H1 (cell line): ENCODE measurements around the gene CCDC60. TPM values are rescaled to one million over a fixed set of nuclear protein-coding genes. Genes with fewer than 3 reads are reported as not detected.

ENCODE experiments used
- CTCF ChIA-PET: fragments of 300-600 bp; sonication (Branson Sonifier 250); formaldehyde crosslinking; loops from one replicate; lab custom pipeline; 2021; ENCODE audit not compliant: partially characterized antibody; lab: Charles Lee
- POLR2A ChIA-PET: fragments of 300-600 bp; sonication (Branson Sonifier 250); formaldehyde crosslinking; loops from one replicate; lab custom pipeline; 2021; ENCODE audit warnings: inconsistent platforms; ENCODE audit not compliant: partially characterized antibody; lab: Charles Lee
- DNase-seq, 2 experiments: peaks; one replicate each; pipeline versions ENCODE4 v3.0.0 to v3.0.0-alpha.2; 2010 to 2022; ENCODE audit warnings: low spot score in 2 of 2, low read depth in 1 of 2, mixed read lengths in 1 of 2
- FAIRE-seq: peaks from 2 replicates; lab custom pipeline; 2011; peaks lifted over from hg19 to GRCh38; lab: Jason Lieb, UNC
- H2AFZ ChIP-seq: 2 replicates; pipeline ENCODE4 v1.8.1; 2012; ENCODE audit warnings: low read length, inconsistent platforms
- H2AK5ac ChIP-seq: 2 replicates; pipeline ENCODE4 v1.6.1; 2013; ENCODE audit warnings: low read depth, low read length
- H2BK120ac ChIP-seq: replicated peaks from 2 replicates; pipeline ENCODE3; 2013; ENCODE audit warnings: low read depth, low read length, inconsistent platforms
- H2BK12ac ChIP-seq: 2 replicates; pipeline ENCODE4 v1.6.1; 2013; ENCODE audit warnings: low read depth, low read length
- H2BK15ac ChIP-seq: 2 replicates; pipeline ENCODE4 v1.6.1; 2013; ENCODE audit warnings: low read length
- H2BK20ac ChIP-seq: 2 replicates; pipeline ENCODE4 v1.6.1; 2013; ENCODE audit warnings: low read length
- H2BK5ac ChIP-seq: 2 replicates; pipeline ENCODE4 v1.6.1; 2013; ENCODE audit warnings: low read depth, low read length
- H3K14ac ChIP-seq: 2 replicates; pipeline ENCODE4 v1.6.1; 2013; ENCODE audit warnings: inconsistent platforms; ENCODE audit not compliant: insufficient read length
- H3K18ac ChIP-seq: 2 replicates; pipeline ENCODE4 v1.6.1; 2013; ENCODE audit warnings: low read length; ENCODE audit errors: extremely low read depth
- H3K23ac ChIP-seq: 2 replicates; pipeline ENCODE4 v1.6.1; 2013; ENCODE audit warnings: inconsistent platforms; ENCODE audit not compliant: insufficient read length
- H3K23me2 ChIP-seq: 2 replicates; pipeline ENCODE4 v1.6.1; 2013; ENCODE audit warnings: low read depth, low read length
- H3K27ac ChIP-seq: 2 replicates; pipeline ENCODE4 v1.6.1; 2011; ENCODE audit warnings: low read depth, low read length, inconsistent platforms
- H3K27me3 ChIP-seq, 4 experiments: replicated peaks in 1 of 4; 1 replicate in 1 of 4; 2 replicates in 3 of 4; pipeline versions ENCODE4 v1.6.1 to v1.8.1; 2011 to 2013; ENCODE audit warnings: low read length in 3 of 4, mild to moderate bottlenecking in 3 of 4, inconsistent platforms in 2 of 4, mixed read lengths in 2 of 4, moderate library complexity in 1 of 4; ENCODE audit not compliant: control insufficient read depth in 3 of 4, insufficient read depth in 3 of 4; ENCODE audit errors: extremely low read depth in 1 of 4
- H3K36me3 ChIP-seq, 4 experiments: 2 replicates each; pipeline versions ENCODE4 v1.6.1 to v1.8.1; 2011 to 2013; ENCODE audit warnings: mild to moderate bottlenecking in 4 of 4, low read length in 3 of 4, moderate library complexity in 2 of 4, control low read depth in 1 of 4, inconsistent platforms in 1 of 4; ENCODE audit not compliant: insufficient read depth in 4 of 4, control insufficient read depth in 2 of 4
- H3K4ac ChIP-seq: replicated peaks from 2 replicates; pipeline ENCODE3; 2013; ENCODE audit warnings: low read length, low read depth, mixed read lengths, inconsistent platforms; ENCODE audit not compliant: insufficient read length
- H3K4me1 ChIP-seq, 4 experiments: replicated peaks in 1 of 4; 1 replicate in 1 of 4; 2 replicates in 3 of 4; pipeline versions ENCODE4 v1.6.1 to v1.8.1; 2011 to 2013; ENCODE audit warnings: low read length in 3 of 4, inconsistent platforms in 2 of 4, mixed read lengths in 1 of 4; ENCODE audit not compliant: insufficient read depth in 4 of 4, control insufficient read depth in 3 of 4
- H3K4me2 ChIP-seq, 2 experiments: 2 replicates each; pipeline versions ENCODE4 v1.6.1 to v1.8.1; 2011 to 2013; ENCODE audit warnings: low read depth in 2 of 2, low read length in 2 of 2, control low read depth in 1 of 2, inconsistent platforms in 1 of 2, mild to moderate bottlenecking in 1 of 2; ENCODE audit not compliant: insufficient read depth in 1 of 2
- H3K4me3 ChIP-seq, 4 experiments: fragments of 200-600, 300-600 bp in 1 of 4; sonication (generic), shearing (Covaris generic), sonication (Bioruptor Twin) in 1 of 4; 2 replicates each; pipeline versions ENCODE4 v1.5.1 to v1.8.1; 2011 to 2016; ENCODE audit warnings: low read length in 4 of 4, low read depth in 3 of 4, control low read depth in 2 of 4, inconsistent platforms in 2 of 4, mild to moderate bottlenecking in 2 of 4, mixed read lengths in 1 of 4, moderate library complexity in 1 of 4; ENCODE audit not compliant: insufficient read depth in 2 of 4; ENCODE audit errors: extremely low read depth in 1 of 4
- H3K56ac ChIP-seq: replicated peaks from 2 replicates; pipeline ENCODE3; 2013; ENCODE audit warnings: low read depth, mild to moderate bottlenecking, mixed read lengths, low read length, inconsistent platforms; ENCODE audit not compliant: insufficient read length
- H3K79me1 ChIP-seq: 2 replicates; pipeline ENCODE4 v1.6.1; 2013; ENCODE audit warnings: low read depth, low read length, control low read depth
- H3K79me2 ChIP-seq, 2 experiments: 2 replicates each; pipeline versions ENCODE4 v1.6.1 to v1.8.1; 2012 to 2013; ENCODE audit warnings: low read length in 2 of 2, mild to moderate bottlenecking in 2 of 2, inconsistent platforms in 1 of 2; ENCODE audit not compliant: insufficient read depth in 2 of 2, control insufficient read depth in 1 of 2
- H3K9ac ChIP-seq, 4 experiments: replicated peaks in 1 of 4; 1 replicate in 1 of 4; 2 replicates in 3 of 4; pipeline versions ENCODE4 v1.6.1 to v1.8.1; 2011 to 2013; ENCODE audit warnings: low read depth in 3 of 4, low read length in 3 of 4, control low read depth in 2 of 4, mild to moderate bottlenecking in 2 of 4, moderate library complexity in 2 of 4, inconsistent platforms in 1 of 4; ENCODE audit errors: extremely low read depth in 1 of 4
- H3K9me3 ChIP-seq, 2 experiments: 2 replicates each; pipeline versions ENCODE4 v1.6.1 to v1.8.1; 2012 to 2013; ENCODE audit warnings: mild to moderate bottlenecking in 2 of 2, moderate library complexity in 2 of 2, control low read depth in 1 of 2, inconsistent platforms in 1 of 2, low read depth in 1 of 2, low read length in 1 of 2, mixed read lengths in 1 of 2; ENCODE audit not compliant: insufficient read depth in 2 of 2
- H4K20me1 ChIP-seq, 2 experiments: replicated peaks in 1 of 2; 2 replicates each; pipeline versions ENCODE3 to v1.8.1; 2011 to 2013; ENCODE audit warnings: inconsistent platforms in 2 of 2, low read length in 2 of 2, mild to moderate bottlenecking in 1 of 2; ENCODE audit not compliant: insufficient read depth in 2 of 2, control insufficient read depth in 1 of 2
- H4K5ac ChIP-seq: 2 replicates; pipeline ENCODE4 v1.6.1; 2013; ENCODE audit warnings: low read length, low read depth, mixed read lengths, inconsistent platforms; ENCODE audit not compliant: insufficient read length
- H4K8ac ChIP-seq: 2 replicates; pipeline ENCODE4 v1.8.0; 2013; ENCODE audit warnings: mild to moderate bottlenecking, moderate library complexity, low read length, inconsistent platforms; ENCODE audit not compliant: insufficient read depth; ENCODE audit errors: extremely low read depth
- H4K91ac ChIP-seq: replicated peaks from 2 replicates; pipeline ENCODE3; 2013; ENCODE audit warnings: low read length, mixed read lengths, inconsistent platforms; ENCODE audit not compliant: insufficient read length
- ATF2 ChIP-seq: IDR thresholded peaks from 2 replicates; pipeline ENCODE4 v1.6.1; 2012; ENCODE audit warnings: low read length, inconsistent platforms
- CBX5 ChIP-seq: fragments of 300-800, 300-1000 bp; sonication (generic); IDR thresholded peaks from 2 replicates; pipeline ENCODE4 v1.7.1; 2016; ENCODE audit warnings: antibody characterized with exemption, low read length, low read depth
- EGR1 ChIP-seq: IDR thresholded peaks from 2 replicates; pipeline ENCODE4 v1.6.1; 2011; ENCODE audit warnings: low read depth, low read length, borderline replicate concordance
- RFX5 ChIP-seq: IDR thresholded peaks from 2 replicates; pipeline ENCODE4 v1.6.1; 2011; ENCODE audit warnings: low read depth, low read length, improper control_type of control experiment, borderline replicate concordance
- SUZ12 ChIP-seq: fragments of 200-600 bp; sonication (generic); IDR thresholded peaks from 2 replicates; pipeline ENCODE4 v1.6.1; 2012; ENCODE audit warnings: mild to moderate bottlenecking, inconsistent platforms, low read length, moderate library complexity, mixed read lengths
- WGBS, 2 experiments: shearing (Covaris generic) in 1 of 2; methylation state at CpG; one replicate each; pipeline versions ENCODE4 v1.1.6 to v1.1.7; 2013 to 2015; ENCODE audit warnings: low lambda C conversion rate in 2 of 2, mixed read lengths in 2 of 2, inconsistent platforms in 1 of 2, low coverage in 1 of 2, missing lambda C conversion rate in 1 of 2; ENCODE audit not compliant: insufficient replicate concordance in 2 of 2, insufficient coverage in 1 of 2, insufficient read length in 1 of 2; ENCODE audit errors: extremely low coverage in 1 of 2, missing lambda C conversion rate in 1 of 2; 5-methylcytosine and 5-hydroxymethylcytosine counted together
- polyA plus RNA-seq, 7 experiments: library from polyadenylated mRNA; depleted of rRNA in 3 of 7; stranded (reverse) in 5 of 7; unstranded in 2 of 7; fragments of >200 nt in 5 of 7; fragments of 200-250 nt in 2 of 7; gene quantifications; 1 replicate in 5 of 7; 2 replicates in 1 of 7; 4 replicates in 1 of 7; pipeline versions ENCODE4 v1.2.1 to v1.2.3, GENCODE V29; 2011 to 2013; ENCODE audit warnings: missing spikeins in 2 of 7, mixed read lengths in 2 of 7
- total RNA-seq: library from RNA; stranded (reverse); fragmentation: NEBNext Ultra II Directional; extraction: Animal tissue kit (Norgen Biotek cat#: 25700); gene quantifications from 2 replicates; pipeline ENCODE4 v1.2.1, GENCODE V29; 2021
- TF ChIP-seq, protein P1 (sequence below), 3 experiments: IDR thresholded peaks; 1 replicate in 2 of 3; 2 replicates in 1 of 3; pipeline versions ENCODE4 v1.5.1 to v1.6.1; 2011; ENCODE audit warnings: low read length in 3 of 3, mild to moderate bottlenecking in 3 of 3, inconsistent platforms in 2 of 3, low read depth in 1 of 3, moderate library complexity in 1 of 3; ENCODE audit not compliant: insufficient read depth in 1 of 3; ENCODE audit errors: control extremely low read depth in 1 of 3

Gene CCDC60
- total and polyA plus RNA-seq, 2 of the 8 experiments (the other 6 are each of a cell fraction or from before 2014, with no cell fraction given) = 0.05 TPM; not detected in 1

DNA sequence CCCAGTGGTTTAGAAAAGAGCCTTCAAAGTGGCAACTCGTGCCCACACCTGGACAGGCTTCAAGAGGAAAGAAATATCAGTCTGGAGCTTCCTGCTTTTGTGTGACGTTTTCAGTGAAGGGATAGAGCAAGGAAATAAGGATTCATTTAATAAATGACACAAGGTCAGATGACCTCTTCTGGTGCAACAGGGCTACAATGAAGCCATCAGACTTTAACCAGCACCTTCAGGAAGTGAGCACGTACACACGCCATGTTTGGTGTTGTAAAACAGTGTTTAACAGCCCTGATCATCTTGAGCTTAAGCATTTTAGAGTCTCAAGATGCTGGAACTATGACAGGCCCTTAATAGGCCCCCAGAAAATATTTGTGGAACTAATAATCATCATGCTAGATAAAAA lies 59.1 kb downstream of the CCDC60 start:
- Histone ChIP-seq H3K27me3 (no peaks in the 10 kb centered on the region; a peak in 1 of 7 replicates), H3K79me1 (no peaks in the 10 kb centered on the region), H4K20me1 (no peaks in the 10 kb centered on the region), H3K27ac (no peak overlapping the region), H2BK15ac (no peak overlapping the region), H3K18ac (no peak overlapping the region), H3K79me2 (no peaks in the 10 kb centered on the region), H3K23ac (no peak overlapping the region), H2AK5ac (no peak overlapping the region), H3K14ac (no peak overlapping the region), H3K9ac (no peak overlapping the region), H3K4me1 (peaks cover 0 to 14% (median 11%) of the 10 kb centered on the region in 4 experiments; a peak in 6 of 7 replicates), H2BK12ac (no peak overlapping the region), H3K4me3 (no peak overlapping the region), H2AFZ (no peak overlapping the region), H3K4me2 (no peak overlapping the region), H2BK5ac (no peak overlapping the region), H3K9me3 (peaks cover 5 to 16% of the 10 kb centered on the region in 2 experiments; a peak in 3 of 4 replicates), H3K36me3 (peaks cover 0 to 3% (median 0%) of the 10 kb centered on the region in 4 experiments; a peak in 1 of 8 replicates), H4K5ac (no peak overlapping the region), H3K4ac (no peak overlapping the region), H4K8ac (no peak overlapping the region), H4K91ac (no peak overlapping the region), H3K56ac (no peak overlapping the region), H3K23me2 (no peaks in the 10 kb centered on the region), H2BK120ac (no peak overlapping the region), H2BK20ac (no peak overlapping the region)
- ChIA-PET CTCF (interaction anchor here (1.2 to 1.7 kb wide), 4 partner anchors 11 to 238 kb away, joined by 3 to 5 read pairs (median 4); no protein-coding TSS in a partner anchor), POLR2A (no interaction called here)
- no peak for FAIRE-seq
- no peak for DNase-seq
- TF ChIP-seq SUZ12 (no peak), ATF2 (no peak), EGR1 (no peak), CBX5 (no peak), RFX5 (no peak)
- TF ChIP-seq, protein P1, sequence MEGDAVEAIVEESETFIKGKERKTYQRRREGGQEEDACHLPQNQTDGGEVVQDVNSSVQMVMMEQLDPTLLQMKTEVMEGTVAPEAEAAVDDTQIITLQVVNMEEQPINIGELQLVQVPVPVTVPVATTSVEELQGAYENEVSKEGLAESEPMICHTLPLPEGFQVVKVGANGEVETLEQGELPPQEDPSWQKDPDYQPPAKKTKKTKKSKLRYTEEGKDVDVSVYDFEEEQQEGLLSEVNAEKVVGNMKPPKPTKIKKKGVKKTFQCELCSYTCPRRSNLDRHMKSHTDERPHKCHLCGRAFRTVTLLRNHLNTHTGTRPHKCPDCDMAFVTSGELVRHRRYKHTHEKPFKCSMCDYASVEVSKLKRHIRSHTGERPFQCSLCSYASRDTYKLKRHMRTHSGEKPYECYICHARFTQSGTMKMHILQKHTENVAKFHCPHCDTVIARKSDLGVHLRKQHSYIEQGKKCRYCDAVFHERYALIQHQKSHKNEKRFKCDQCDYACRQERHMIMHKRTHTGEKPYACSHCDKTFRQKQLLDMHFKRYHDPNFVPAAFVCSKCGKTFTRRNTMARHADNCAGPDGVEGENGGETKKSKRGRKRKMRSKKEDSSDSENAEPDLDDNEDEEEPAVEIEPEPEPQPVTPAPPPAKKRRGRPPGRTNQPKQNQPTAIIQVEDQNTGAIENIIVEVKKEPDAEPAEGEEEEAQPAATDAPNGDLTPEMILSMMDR (IDR thresholded peaks at IDR 0.05; ENCODE audit: control extremely low read depth in 1 of 3, insufficient read depth in 1 of 3, low read depth in 1 of 3, low read length in 3 of 3) = no peak
- WGBS, 2 experiments = 87% methylated on average over 4 of the region's 4 CpGs; no CpG with 5 or more reads in 1 of the 2 experiments
